H1 (cell line): ENCODE results near the gene TXK.
A peak's percentile ranks its signal among the peaks of the same experiment; 100 is the strongest.

Experiments
- CTCF ChIP-seq, 3 experiments: IDR thresholded peaks; 1 replicate in 2 of 3; 2 replicates in 1 of 3; pipeline versions ENCODE4 v1.5.1 to v1.6.1; 2011; ENCODE audit warnings: low read length in 3 of 3, mild to moderate bottlenecking in 3 of 3, inconsistent platforms in 2 of 3, low read depth in 1 of 3, moderate library complexity in 1 of 3; ENCODE audit not compliant: insufficient read depth in 1 of 3; ENCODE audit errors: control extremely low read depth in 1 of 3
- EGR1 ChIP-seq: IDR thresholded peaks from 2 replicates; pipeline ENCODE4 v1.6.1; 2011; ENCODE audit warnings: low read depth, low read length, borderline replicate concordance

DNA sequence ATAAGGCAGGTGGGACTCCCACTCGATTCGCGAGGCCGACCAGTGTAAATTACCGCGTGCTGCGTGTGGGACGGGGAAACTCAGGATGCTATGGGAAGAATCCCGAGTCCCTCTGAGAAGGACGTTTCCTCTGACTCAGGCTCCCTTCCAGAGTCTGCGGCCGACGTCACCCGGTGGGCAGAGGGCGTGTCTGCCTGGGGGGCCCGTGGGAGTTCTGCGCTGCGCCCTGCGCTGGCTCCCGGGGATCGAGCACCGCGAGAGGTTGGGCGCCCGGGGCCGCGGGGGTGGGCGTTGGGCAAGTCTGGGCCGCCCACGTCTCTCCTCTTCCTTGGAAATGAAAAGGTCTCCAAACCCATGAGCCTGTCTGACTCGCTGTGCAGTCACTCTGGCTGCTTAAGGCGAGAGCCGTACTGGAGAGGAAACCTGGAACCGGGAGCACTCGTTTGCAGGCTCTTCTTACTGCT is 116.9 kb downstream of the TXK start:
- TF ChIP-seq EGR1, result 0 out of 2 replicates have a peak, but pooled peaks have one; percentile 47
- TF ChIP-seq CTCF (IDR thresholded peaks at IDR 0.05; ENCODE audit: control extremely low read depth in 1 of 3, insufficient read depth in 1 of 3, low read depth in 1 of 3, low read length in 3 of 3), result no peak
